Measurements from ENCODE around the gene BUB3. TPM values are rescaled to one million over a fixed set of nuclear protein-coding genes. Genes with fewer than 3 reads are reported as not detected.

Gene BUB3
- total RNA-seq, 1 experiment from 2014 or later: 96.5 TPM

- no peaks in the 10 kb centered on the region for H3K4me1 ChIP-seq (replicated peaks; ENCODE audit: insufficient read depth)
- no peak overlapping the region for H2AFZ ChIP-seq
- CTCF ChIA-PET: no interaction called here
- no peak overlapping the region for H3K4me3 ChIP-seq
- POLR2A ChIA-PET (ENCODE audit: unreplicated experiment): no interaction called here
- no peak overlapping the region for H3K27ac ChIP-seq
- H3K27me3 ChIP-seq (ENCODE audit: insufficient read depth, low read depth): 0 out of 2 replicates have a peak, but pooled peaks cover 7% of the 10 kb centered on the region
- no peak overlapping the region for H3K4me2 ChIP-seq
- intact Hi-C loops (cut with micrococcal nuclease; ENCODE audit: unreplicated experiment): no loop called here
- no peak for DNase-seq
- BruUV-seq (replicated peaks): no TSS peak
- H4K20me1 ChIP-seq (ENCODE audit: insufficient read depth): no peaks in the 10 kb centered on the region
- no peaks in the 10 kb centered on the region for H3K9me3 ChIP-seq (ENCODE audit: insufficient read depth, low read depth)
- no peaks in the 10 kb centered on the region for H3K36me3 ChIP-seq (ENCODE audit: low read depth)
- no peaks in the 10 kb centered on the region for H3F3A ChIP-seq (ENCODE audit: insufficient read depth, low read depth)
- no peaks in the 10 kb centered on the region for H3K9me2 ChIP-seq (ENCODE audit: insufficient read depth)
- no peak for TF ChIP-seq EZH2 (IDR thresholded peaks at IDR 0.05; ENCODE audit: low read depth)
- TF ChIP-seq, protein P1, sequence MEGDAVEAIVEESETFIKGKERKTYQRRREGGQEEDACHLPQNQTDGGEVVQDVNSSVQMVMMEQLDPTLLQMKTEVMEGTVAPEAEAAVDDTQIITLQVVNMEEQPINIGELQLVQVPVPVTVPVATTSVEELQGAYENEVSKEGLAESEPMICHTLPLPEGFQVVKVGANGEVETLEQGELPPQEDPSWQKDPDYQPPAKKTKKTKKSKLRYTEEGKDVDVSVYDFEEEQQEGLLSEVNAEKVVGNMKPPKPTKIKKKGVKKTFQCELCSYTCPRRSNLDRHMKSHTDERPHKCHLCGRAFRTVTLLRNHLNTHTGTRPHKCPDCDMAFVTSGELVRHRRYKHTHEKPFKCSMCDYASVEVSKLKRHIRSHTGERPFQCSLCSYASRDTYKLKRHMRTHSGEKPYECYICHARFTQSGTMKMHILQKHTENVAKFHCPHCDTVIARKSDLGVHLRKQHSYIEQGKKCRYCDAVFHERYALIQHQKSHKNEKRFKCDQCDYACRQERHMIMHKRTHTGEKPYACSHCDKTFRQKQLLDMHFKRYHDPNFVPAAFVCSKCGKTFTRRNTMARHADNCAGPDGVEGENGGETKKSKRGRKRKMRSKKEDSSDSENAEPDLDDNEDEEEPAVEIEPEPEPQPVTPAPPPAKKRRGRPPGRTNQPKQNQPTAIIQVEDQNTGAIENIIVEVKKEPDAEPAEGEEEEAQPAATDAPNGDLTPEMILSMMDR (conservative IDR thresholded peaks at IDR 0.05): no peak
- no peaks in the 10 kb centered on the region for H3K79me2 ChIP-seq (ENCODE audit: low read depth)
Observed at GRCh38 chr10:123146013-123146893, 7.9 kb upstream of the BUB3 start.

- Histone ChIP-seq H3K9me2 (ENCODE audit: insufficient read depth) (no peaks in the 10 kb centered on the region), H3K36me3 (ENCODE audit: low read depth) (no peaks in the 10 kb centered on the region), H4K20me1 (ENCODE audit: insufficient read depth) (no peaks in the 10 kb centered on the region), H3K4me3 (no peak overlapping the region), H3K79me2 (ENCODE audit: low read depth) (no peaks in the 10 kb centered on the region), H3K27ac (no peak overlapping the region), H3K27me3 (ENCODE audit: insufficient read depth, low read depth) (0 out of 2 replicates have a peak, but pooled peaks cover 3% of the 10 kb centered on the region), H3K4me2 (no peak overlapping the region), H2AFZ (no peak overlapping the region), H3F3A (ENCODE audit: insufficient read depth, low read depth) (no peaks in the 10 kb centered on the region), H3K9me3 (ENCODE audit: insufficient read depth, low read depth) (no peaks in the 10 kb centered on the region), H3K4me1 (replicated peaks; ENCODE audit: insufficient read depth) (no peaks in the 10 kb centered on the region)
- CTCF ChIA-PET: no interaction called here
- TF ChIP-seq, protein P1 (conservative IDR thresholded peaks at IDR 0.05): no peak
- no peak for TF ChIP-seq EZH2 (IDR thresholded peaks at IDR 0.05; ENCODE audit: low read depth)
- BruUV-seq (replicated peaks): no TSS peak
- DNase-seq: no peak
- POLR2A ChIA-PET (ENCODE audit: unreplicated experiment): no interaction called here
- intact Hi-C loops (cut with micrococcal nuclease; ENCODE audit: unreplicated experiment): no loop called here
Observed at GRCh38 chr10:123146894-123147634, 7.1 kb upstream of the BUB3 start.

DNA sequence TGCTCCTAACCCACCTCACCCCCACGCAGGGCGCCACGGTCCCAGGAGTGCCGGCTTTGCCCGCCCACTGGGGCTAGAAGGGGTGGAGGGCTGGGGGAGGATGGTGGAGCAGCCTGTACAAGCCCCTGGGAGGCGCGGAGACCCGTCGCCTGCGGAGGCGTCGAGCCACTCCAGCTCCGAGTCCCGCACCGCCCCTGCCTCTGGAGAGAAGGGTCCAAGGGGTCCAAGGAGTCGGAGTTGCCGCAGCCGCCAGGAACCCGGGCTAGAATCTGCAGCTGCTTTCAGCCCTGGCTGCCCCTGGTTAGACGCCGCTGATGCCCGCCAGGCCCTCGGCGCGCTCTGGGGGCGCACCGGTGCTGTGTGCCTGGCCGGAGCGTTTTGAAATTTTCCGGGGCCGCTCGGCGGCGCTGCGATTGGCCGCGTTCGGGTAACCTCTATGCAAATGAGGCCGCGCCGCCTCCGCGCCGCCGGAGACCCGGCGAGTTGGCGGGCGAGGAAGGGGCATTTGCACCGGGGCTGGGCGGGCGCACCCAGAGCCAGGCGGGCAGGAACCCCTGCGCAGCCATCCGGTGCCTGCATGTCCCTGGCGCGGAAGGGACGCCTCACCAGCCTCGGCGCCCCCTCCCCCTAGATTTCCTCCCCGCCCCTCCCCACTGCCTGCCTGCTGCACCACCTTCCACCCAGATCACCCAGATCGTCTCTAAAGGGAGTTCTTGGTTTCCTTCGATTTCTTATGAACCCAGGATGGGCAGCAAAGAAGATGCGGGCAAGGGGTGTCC, 6.4 kb upstream of the BUB3 start, which contains the start of gene HMX2:
Gene HMX2 (plus strand): TSS at position 502 of the 779 bp plus-strand sequence. CDS start 243 bp downstream, at position 745.
- H3K4me1 ChIP-seq (replicated peaks; ENCODE audit: insufficient read depth): no peaks in the 10 kb centered on the region
- H3K9me3 ChIP-seq (ENCODE audit: insufficient read depth, low read depth): no peaks in the 10 kb centered on the region
- no peak within 1 kb of the TSS for H3K4me3 ChIP-seq
- no peak for DNase-seq
- H2AFZ ChIP-seq: no peak within 1 kb of the TSS
- H4K20me1 ChIP-seq (ENCODE audit: insufficient read depth): no peaks in the 10 kb centered on the region
- H3K27ac ChIP-seq: no peak within 1 kb of the TSS
- no peaks in the 10 kb centered on the region for H3F3A ChIP-seq (ENCODE audit: insufficient read depth, low read depth)
- POLR2A ChIA-PET (ENCODE audit: unreplicated experiment): no interaction called here
- intact Hi-C loops (cut with micrococcal nuclease; ENCODE audit: unreplicated experiment): no loop called here
- CTCF ChIA-PET: no interaction called here
- 0 out of 2 replicates have a peak, but pooled peaks cover 3% of the 10 kb centered on the region for H3K27me3 ChIP-seq (ENCODE audit: insufficient read depth, low read depth)
- BruUV-seq (replicated peaks): no TSS peak
- H3K36me3 ChIP-seq (ENCODE audit: low read depth): no peaks in the 10 kb centered on the region
- no peaks in the 10 kb centered on the region for H3K79me2 ChIP-seq (ENCODE audit: low read depth)
- TF ChIP-seq, protein P1 (conservative IDR thresholded peaks at IDR 0.05): no peak
- TF ChIP-seq EZH2 (IDR thresholded peaks at IDR 0.05; ENCODE audit: low read depth): no peak
- no peak within 1 kb of the TSS for H3K4me2 ChIP-seq
- no peaks in the 10 kb centered on the region for H3K9me2 ChIP-seq (ENCODE audit: insufficient read depth)
